Tibial nerve (tissue), 4 donors: ENCODE measurements around the gene LRRC42.

Experiments used
- EP300 ChIP-seq, 2 donors: sonication (generic); formaldehyde crosslinking; IDR thresholded peaks; one replicate each; pipeline ENCODE4 v1.6.1; 2017; ENCODE audit warnings: antibody characterized with exemption in 2 of 2, mild to moderate bottlenecking in 1 of 2
- POLR2A ChIP-seq, 2 donors: fragments of 450-650 bp; IDR thresholded peaks; one replicate each; pipeline ENCODE4 v1.6.1; 2017; ENCODE audit warnings: antibody characterized with exemption in 2 of 2, mild to moderate bottlenecking in 2 of 2, moderate library complexity in 2 of 2
- TF ChIP-seq, protein P1 (sequence below), 5 experiments: fragments of 200-600 bp in 3 of 5; fragments of 450-650 bp in 2 of 5; sonication (generic) in 3 of 5; IDR thresholded peaks; one replicate each; pipeline ENCODE4 v1.5.1; 2016 to 2019; ENCODE audit warnings: antibody characterized with exemption in 5 of 5, mild to moderate bottlenecking in 3 of 5, moderate library complexity in 2 of 5

DNA sequence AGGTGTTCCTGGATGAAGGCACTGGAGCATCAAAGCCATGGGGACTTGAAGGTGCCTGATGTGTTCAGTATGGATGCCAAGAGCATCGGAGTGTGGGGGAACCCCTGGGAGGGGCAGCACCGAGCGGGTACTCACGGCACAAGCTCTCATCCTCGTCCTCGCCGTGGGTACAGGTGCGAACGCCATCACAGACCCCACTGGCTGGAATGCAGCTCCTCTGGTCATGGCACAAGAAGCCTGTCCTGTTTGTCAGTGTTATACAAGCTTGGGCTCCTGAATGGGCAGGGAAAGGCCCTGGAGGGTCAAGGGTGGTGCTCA, 65.8 kb downstream of the LRRC42 start:
- TF ChIP-seq, protein P1, sequence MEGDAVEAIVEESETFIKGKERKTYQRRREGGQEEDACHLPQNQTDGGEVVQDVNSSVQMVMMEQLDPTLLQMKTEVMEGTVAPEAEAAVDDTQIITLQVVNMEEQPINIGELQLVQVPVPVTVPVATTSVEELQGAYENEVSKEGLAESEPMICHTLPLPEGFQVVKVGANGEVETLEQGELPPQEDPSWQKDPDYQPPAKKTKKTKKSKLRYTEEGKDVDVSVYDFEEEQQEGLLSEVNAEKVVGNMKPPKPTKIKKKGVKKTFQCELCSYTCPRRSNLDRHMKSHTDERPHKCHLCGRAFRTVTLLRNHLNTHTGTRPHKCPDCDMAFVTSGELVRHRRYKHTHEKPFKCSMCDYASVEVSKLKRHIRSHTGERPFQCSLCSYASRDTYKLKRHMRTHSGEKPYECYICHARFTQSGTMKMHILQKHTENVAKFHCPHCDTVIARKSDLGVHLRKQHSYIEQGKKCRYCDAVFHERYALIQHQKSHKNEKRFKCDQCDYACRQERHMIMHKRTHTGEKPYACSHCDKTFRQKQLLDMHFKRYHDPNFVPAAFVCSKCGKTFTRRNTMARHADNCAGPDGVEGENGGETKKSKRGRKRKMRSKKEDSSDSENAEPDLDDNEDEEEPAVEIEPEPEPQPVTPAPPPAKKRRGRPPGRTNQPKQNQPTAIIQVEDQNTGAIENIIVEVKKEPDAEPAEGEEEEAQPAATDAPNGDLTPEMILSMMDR (IDR thresholded peaks at IDR 0.05): no peak
- TF ChIP-seq POLR2A (IDR thresholded peaks at IDR 0.05): no peak
- TF ChIP-seq EP300 (IDR thresholded peaks at IDR 0.05): no peak
